Measurements from ENCODE around the gene UNC119B.

- TF ChIP-seq YY1 (IDR thresholded peaks at IDR 0.05; ENCODE audit: insufficient read depth, insufficient read length) (no peak), ZNF274 (IDR thresholded peaks at IDR 0.05; ENCODE audit: low read depth, low read length) (no peak)
Observed at GRCh38 chr12:120763250-120763649, 53.0 kb downstream of the UNC119B start.
